GM18499 (cell line): ENCODE measurements around the gene HES5.

Source experiments
- ATAC-seq: cut with Tn5 transposase; IDR thresholded peaks from one replicate; pipeline ENCODE4 v1.9.1; 2021; ENCODE audit warnings: moderate number of reproducible peaks; ENCODE audit not compliant: insufficient read depth, unreplicated experiment

HES5 gene

GRCh38 chr1:2502661-2503553 lies 27.2 kb downstream of the HES5 start:
- no peak for ATAC-seq

GRCh38 chr1:2502210-2502609 lies 27.9 kb downstream of the HES5 start:
- ATAC-seq = no peak

GRCh38 chr1:2501820-2502119 lies 28.3 kb downstream of the HES5 start:
- ATAC-seq = no peak

GRCh38 chr1:2501041-2501819 lies 28.8 kb downstream of the HES5 start:
- no peak for ATAC-seq

- no peak for ATAC-seq
Measured at GRCh38 chr1:2499986-2500596, 30.0 kb downstream of the HES5 start.

- no peak for ATAC-seq
Measured at GRCh38 chr1:2499260-2499659, 30.8 kb downstream of the HES5 start.

GRCh38 chr1:2498648-2499047 lies 31.4 kb downstream of the HES5 start:
- ATAC-seq = no peak

- ATAC-seq = no peak
Measured at GRCh38 chr1:2497891-2498290, 32.2 kb downstream of the HES5 start.

GRCh38 chr1:2496746-2497145 lies 33.3 kb downstream of the HES5 start:
- no peak for ATAC-seq

GRCh38 chr1:2496087-2496622 lies 33.9 kb downstream of the HES5 start:
- no peak for ATAC-seq

GRCh38 chr1:2495546-2495945 lies 34.5 kb downstream of the HES5 start:
- ATAC-seq = no peak

GRCh38 chr1:2495026-2495425 lies 35.0 kb downstream of the HES5 start:
- no peak for ATAC-seq

GRCh38 chr1:2494323-2494693 lies 35.8 kb downstream of the HES5 start:
- no peak for ATAC-seq

- no peak for ATAC-seq
Measured at GRCh38 chr1:2493691-2494322, 36.3 kb downstream of the HES5 start.

GRCh38 chr1:2493218-2493617 lies 36.8 kb downstream of the HES5 start:
- no peak for ATAC-seq

- no peak for ATAC-seq
Measured at GRCh38 chr1:2492091-2492490, 38.0 kb downstream of the HES5 start.

GRCh38 chr1:2489615-2490014 lies 40.4 kb downstream of the HES5 start:
- no peak for ATAC-seq

- no peak for ATAC-seq
Measured at GRCh38 chr1:2488688-2489087, 41.4 kb downstream of the HES5 start.

- ATAC-seq = no peak
Measured at GRCh38 chr1:2486558-2486957, 43.5 kb downstream of the HES5 start.

- no peak for ATAC-seq
Measured at GRCh38 chr1:2486041-2486440, 44.0 kb downstream of the HES5 start.

GRCh38 chr1:2483970-2484369 lies 46.1 kb downstream of the HES5 start:
- ATAC-seq = no peak
